ENCODE data around the gene LIMCH1.

- TF ChIP-seq CTCF (IDR thresholded peaks at IDR 0.05) (no peak), POLR2A (IDR thresholded peaks at IDR 0.05) (no peak)
Measured at GRCh38 chr4:41512136-41512535, 25.8 kb upstream of the LIMCH1 start.

All from testis (tissue), 2 donors.